NCI-H1436 treated with DMSO at 0.1 percent for 48 hours (cell line): ENCODE results near the gene BIN1.
"Not testable (repeated sequence)": the region's sequence is repeated elsewhere in the genome, so short reads cannot be mapped to it uniquely, and the experiment has no call there.

ENCODE experiments used
- DNase-seq: peaks from one replicate; lab custom pipeline; 2025; lab: John Stamatoyannopoulos, UW

Gene BIN1

GRCh38 chr2:127047716-127048617, 59.0 kb downstream of the BIN1 start:
- DNase-seq: no peak

DNA sequence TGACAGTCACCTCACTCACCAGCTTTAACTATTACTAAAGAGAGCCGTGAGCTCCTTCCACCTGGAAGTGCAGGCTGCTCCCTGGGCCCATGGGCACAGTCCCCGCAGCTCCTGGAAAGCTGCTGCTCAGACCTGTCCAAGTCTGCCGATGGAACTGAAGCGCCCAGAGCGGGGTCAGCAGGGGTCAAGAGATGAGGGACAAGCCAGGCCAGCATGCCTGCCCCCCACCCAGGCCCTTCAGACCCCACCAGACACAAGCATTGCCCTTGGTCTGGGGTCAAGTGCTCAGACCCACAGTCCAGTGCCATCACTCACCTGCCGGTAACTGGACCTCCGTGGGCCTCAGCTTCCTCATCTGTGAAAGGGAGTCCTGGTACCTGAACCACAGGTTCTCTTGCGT, 59.9 kb downstream of the BIN1 start:
- DNase-seq: no peak

GRCh38 chr2:127046579-127046978, 60.4 kb downstream of the BIN1 start:
- DNase-seq: no peak

DNA sequence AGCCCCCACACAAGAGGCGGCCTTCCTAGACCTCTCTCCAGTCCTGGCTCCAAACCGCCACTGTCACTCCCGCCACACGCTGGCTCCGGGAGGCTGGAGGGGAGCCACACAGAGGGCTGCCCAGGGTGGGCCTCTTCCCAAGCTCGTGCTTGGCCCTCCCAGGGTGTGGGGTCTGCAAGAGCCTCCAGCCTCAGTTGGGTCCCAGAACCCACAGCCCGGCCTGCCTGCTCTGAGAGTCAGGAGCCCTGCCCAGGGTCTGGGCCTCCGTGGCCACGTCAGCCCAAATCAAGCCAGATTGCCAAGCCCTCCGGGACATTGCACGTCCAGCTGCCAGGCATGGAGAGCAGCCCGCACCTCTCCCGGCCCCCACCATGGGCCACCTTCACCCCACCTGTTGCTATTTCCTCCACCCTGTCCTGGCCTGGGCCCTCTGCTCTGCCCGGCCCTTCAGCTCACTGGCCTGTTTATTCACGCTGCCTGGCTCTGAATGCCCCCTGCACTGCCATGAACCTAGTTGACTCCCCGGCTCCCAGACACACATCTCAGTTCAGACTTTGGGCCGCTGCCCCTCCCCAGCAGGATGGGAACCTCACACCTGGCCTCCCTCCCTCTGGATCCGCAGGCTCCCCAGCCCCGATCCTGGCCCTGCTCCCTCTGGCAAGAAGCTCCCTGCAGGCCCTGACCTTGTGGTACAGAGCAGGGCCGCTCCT, 61.0 kb downstream of the BIN1 start:
- no peak for DNase-seq

- DNase-seq: no peak
Measured at GRCh38 chr2:127044977-127045661, 61.8 kb downstream of the BIN1 start.

- DNase-seq: no peak
Measured at GRCh38 chr2:127044165-127044718, 62.7 kb downstream of the BIN1 start.

GRCh38 chr2:127043367-127044164, 63.4 kb downstream of the BIN1 start:
- no peak for DNase-seq

DNA sequence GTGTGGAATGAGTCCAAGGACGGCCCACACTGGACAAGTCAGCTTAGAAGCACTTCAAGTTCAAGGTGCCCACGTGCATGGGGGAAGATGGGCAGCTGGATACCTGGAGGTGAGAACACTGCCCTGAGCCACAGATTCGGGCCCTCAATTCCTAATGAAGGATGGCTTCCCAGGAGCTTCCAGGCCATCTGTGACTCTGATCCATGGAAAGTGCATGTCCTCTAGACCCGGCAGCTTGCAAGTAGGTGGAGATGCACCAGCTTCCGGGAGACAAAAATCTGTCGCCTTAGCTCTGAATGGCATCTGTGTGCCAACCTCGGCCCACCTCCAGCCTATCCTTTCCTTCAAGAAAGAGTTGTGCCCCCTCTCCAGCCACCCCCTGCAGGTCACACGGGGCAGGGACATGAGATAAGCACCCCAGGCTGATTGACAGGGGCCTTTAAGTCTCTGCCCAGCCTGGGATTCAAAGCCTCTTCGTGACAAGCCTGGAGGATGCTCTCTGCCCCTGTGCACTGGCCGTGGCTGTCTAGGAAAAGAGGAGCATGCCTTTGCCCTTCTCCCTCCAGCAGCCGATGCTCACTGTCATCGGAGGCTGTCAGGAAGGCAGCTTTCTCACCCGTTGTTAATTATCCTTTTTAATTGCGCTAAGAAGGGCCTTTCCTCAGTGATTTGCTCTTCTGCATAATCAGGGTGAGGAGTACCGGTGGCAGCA, 65.5 kb downstream of the BIN1 start:
- no peak for DNase-seq

- no peak for DNase-seq
Measured at GRCh38 chr2:127040169-127040568, 66.8 kb downstream of the BIN1 start.

- no peak for DNase-seq
Measured at GRCh38 chr2:127039387-127040031, 67.4 kb downstream of the BIN1 start.

- DNase-seq: no peak
Measured at GRCh38 chr2:127037476-127037875, 69.5 kb downstream of the BIN1 start.

DNA sequence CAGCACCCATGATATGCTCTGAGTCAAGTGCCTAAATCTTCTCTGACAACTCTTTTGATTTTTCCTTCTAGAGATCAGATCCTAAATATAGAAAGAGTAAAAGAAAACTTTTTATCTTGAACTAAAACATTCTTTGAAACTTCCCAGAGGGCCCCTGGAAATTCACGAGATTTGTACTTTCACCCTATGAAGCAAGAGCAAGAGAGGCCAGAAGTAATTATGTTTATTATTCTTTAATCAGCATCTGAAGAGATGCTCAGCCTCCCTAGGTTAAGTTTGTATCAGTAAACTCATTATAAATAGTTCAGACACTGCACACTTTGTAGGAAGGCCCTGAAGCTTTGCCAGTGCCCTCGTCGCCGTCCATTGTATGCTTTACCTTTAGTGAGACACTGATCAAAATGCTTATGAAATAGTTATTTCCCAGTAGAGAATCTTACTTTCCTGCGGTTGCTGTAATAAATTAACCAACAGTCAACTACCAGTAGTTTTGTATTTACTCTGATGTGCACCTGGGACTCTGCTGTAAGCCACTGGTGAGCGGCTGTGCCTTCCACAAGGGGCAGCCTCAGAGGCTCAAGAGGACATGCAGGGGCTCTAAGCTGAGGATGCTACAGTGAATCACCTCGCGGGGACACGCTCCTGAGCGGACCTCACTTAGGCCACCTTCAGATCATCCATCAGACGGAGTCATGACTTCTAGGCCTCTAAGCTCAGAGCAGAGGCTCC, 71.9 kb downstream of the BIN1 start:
- DNase-seq: no peak

DNA sequence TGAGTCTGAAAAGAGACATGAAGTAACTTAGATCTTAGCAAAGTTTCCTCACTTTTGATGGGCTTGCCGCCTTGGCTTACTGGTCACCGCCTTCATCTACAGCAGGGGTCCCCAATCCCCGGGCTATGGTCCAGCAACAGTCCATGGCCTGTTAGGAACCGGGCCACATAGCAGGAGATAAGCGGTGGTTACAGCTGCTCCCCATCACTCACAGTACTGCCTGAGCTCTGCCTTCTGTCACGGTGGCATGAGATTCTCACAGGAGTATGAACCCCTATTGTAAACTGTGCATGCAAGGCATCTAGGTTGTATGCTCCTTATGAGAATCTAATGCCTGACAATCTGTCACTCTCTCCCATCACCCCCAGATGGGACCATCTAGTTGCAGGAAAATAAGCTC, 72.9 kb downstream of the BIN1 start:
- no peak for DNase-seq

GRCh38 chr2:127032621-127033020, 74.3 kb downstream of the BIN1 start:
- no peak for DNase-seq

DNA sequence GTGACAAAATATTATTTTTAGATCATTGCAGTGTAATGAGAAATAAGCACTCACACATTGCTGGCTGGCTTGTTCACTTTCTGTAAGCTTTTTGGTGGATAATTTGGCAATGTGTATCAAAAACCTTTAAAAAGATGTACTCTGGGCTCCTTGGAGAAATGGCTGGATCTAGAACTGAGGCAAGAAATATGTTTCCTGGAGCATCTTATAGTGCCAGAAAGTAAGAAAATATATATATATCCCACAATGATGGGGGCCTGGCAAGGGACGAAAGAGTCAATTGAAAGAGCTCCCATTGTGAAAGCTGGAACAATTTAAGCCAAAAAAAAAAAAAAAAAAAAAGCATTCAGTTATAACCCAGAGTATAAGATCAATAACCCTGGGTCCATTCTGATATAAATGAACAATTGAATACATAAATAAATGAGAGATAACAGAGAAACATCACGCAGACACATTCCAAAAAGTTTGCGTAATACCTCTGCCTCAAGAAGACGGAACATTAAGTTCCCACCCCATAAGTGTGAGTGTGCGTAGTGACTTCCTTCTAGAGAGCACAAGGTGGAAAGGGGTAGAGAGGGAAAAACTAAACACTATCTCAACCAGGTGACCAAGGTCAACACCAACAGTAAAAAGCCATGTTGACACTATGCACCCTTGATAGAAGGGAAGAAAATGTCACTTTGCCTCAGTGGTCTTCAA, 77.5 kb downstream of the BIN1 start:
- DNase-seq: no peak

DNA sequence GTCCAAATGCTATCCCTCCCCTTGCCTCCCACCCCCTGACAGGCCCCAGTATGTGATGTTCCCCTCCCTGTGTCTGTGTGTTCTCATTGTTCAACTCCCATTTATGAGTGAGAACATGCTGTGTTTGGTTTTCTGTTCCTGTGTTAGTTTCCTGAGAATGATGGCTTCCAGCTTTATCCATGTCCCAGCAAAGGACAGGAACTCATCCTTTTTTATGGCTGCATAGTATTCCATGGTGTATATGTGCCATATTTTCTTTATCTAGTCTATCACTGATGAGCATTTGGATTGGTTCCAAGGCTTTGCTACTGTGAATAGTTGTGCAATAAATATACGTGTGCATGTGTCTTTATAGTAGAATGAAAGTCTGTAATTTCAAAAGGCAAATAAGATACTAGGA, 78.2 kb downstream of the BIN1 start:
- DNase-seq: not testable (repeated sequence)

- no peak for DNase-seq
Measured at GRCh38 chr2:127027715-127028114, 79.2 kb downstream of the BIN1 start.

DNA sequence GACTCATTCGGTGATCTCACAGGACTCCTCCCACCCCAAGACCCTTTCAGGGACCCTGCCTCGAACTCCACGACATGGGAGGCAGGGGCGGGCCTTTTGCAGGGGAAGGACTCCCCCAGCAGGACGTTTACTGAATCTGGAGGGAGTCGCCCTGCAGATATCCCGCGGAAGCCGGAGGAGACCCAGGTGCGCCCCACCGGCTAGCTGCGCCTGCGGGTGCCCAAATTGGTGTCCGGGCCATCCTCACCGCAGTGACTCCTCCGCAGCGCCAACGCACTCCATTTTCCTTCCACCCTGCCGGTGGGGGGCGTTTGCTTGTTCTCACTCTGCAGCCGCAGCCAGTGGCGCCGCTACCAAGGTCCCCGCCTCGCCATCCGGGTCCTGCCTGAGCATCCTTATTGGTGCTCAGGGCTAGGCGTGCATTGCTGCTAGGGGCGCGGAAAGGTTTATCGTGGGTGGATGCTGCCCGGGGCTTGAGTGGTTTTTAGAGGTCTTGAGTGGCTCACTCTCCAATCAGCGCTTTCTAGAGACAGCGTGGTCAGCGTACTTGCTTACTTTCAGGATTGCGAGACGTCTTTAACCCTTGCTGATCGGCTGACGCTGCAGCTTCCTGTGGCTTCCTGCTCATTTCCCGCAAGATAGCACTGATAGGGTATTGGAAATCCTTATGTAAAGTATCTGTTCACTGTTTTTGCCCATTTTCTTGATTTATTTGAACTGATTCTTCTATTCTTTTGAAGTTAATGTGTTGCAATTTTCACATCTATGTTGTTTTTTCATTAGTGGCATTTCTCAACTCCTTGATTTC, 81.4 kb downstream of the BIN1 start:
- no peak for DNase-seq
